ENCODE data around the gene MRPS16.
A peak's percentile ranks its signal among the peaks of the same experiment; 100 is the strongest.

The MRPS16 gene

DNA sequence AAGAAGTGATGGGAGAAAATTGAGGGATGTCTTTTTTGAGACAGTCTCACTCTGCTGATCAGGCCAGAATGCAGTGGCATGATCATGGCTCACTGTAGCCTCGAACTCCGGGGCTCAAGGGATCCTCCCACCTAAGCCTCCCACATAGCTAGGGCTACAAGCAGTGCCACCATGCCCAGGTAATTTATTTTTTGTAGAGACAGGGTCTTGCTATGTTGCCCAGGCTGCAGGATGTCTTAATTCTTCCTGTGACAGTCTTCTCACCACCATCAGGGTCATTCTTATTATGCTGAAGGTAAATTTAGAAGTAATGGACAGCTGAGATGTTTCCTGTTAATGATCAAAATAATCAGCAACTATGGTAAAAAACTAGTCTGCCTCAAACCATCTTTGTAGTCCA is 12.5 kb downstream of the MRPS16 start:
- no peak for DNase-seq (ENCODE audit: low read depth, low spot score)
- in situ Hi-C loops (cut with HindIII; ENCODE audit: low sequenced_read_pairs) = no loop called here
- TF ChIP-seq, protein P1, sequence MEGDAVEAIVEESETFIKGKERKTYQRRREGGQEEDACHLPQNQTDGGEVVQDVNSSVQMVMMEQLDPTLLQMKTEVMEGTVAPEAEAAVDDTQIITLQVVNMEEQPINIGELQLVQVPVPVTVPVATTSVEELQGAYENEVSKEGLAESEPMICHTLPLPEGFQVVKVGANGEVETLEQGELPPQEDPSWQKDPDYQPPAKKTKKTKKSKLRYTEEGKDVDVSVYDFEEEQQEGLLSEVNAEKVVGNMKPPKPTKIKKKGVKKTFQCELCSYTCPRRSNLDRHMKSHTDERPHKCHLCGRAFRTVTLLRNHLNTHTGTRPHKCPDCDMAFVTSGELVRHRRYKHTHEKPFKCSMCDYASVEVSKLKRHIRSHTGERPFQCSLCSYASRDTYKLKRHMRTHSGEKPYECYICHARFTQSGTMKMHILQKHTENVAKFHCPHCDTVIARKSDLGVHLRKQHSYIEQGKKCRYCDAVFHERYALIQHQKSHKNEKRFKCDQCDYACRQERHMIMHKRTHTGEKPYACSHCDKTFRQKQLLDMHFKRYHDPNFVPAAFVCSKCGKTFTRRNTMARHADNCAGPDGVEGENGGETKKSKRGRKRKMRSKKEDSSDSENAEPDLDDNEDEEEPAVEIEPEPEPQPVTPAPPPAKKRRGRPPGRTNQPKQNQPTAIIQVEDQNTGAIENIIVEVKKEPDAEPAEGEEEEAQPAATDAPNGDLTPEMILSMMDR (IDR thresholded peaks at IDR 0.05; ENCODE audit: low read depth, low read length) = no peak
- no peak overlapping the region for H3K4me3 ChIP-seq (ENCODE audit: low read depth, low read length)

DNA sequence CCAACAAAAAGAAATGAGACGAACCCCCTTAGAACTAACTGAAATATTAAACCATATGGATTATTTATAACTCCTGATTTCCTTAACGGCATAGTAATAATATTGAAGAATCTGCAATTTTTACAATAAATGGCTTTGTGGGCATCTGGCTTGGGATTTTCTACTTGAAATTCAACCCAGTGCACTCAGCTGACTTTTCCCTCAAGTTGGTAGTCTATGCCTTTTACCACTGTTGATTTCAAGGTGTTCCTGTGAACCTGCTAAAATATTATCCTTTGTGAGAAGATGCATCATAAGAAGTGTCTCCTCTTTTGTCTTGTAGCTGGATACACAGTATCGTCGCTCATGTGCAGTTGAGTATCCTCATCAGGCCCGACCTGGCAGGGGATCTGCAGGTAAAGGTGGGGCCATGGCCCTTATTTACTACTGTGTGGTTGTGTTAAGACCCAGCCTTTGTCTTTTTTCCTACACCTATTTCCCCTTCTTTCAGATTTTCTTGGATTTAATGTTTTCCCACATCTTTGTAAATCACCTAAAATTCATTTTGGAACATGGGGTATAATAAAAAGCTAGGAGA is 13.4 kb downstream of the MRPS16 start:
- no peak overlapping the region for H3K4me3 ChIP-seq (ENCODE audit: low read depth, low read length)
- TF ChIP-seq, protein P1 (IDR thresholded peaks at IDR 0.05; ENCODE audit: low read depth, low read length) = no peak
- no peak for DNase-seq (ENCODE audit: low read depth, low spot score)
- in situ Hi-C loops (cut with HindIII; ENCODE audit: low sequenced_read_pairs) = no loop called here

GRCh38 chr10:73234695-73235094 is 17.7 kb downstream of the MRPS16 start:
- in situ Hi-C loops (cut with HindIII; ENCODE audit: low sequenced_read_pairs) = no loop called here
- no peak for DNase-seq (ENCODE audit: low read depth, low spot score)

DNA sequence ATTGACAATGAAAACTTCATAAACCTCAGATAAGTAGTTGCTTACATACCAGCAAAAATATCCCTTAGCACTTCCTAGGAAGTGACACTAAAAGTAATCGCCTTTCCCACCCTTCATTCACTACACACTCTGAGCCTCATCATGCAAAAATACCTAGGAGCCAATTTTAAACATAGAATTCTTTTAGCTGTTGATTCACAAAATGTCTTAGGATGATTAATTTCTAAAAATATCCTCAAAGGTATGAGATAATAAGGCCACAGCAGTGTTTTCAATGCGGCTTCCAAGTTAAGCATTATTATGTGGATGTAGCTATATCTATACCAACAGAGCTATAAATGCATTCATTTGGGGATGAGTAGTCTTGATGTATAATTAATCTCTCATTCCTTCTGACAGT is 18.6 kb downstream of the MRPS16 start:
- in situ Hi-C loops (cut with HindIII; ENCODE audit: low sequenced_read_pairs) = no loop called here
- no peak for DNase-seq (ENCODE audit: low read depth, low spot score)
- H3K4me3 ChIP-seq (ENCODE audit: low read depth, low read length) = no peak overlapping the region
- TF ChIP-seq, protein P1 (IDR thresholded peaks at IDR 0.05; ENCODE audit: low read depth, low read length) = no peak

More at GRCh38 chr10:73234695-73235094, 17.7 kb downstream of the MRPS16 start:
- TF ChIP-seq, protein P1 (IDR thresholded peaks at IDR 0.05; ENCODE audit: low read depth, low read length) = no peak
- H3K4me3 ChIP-seq (ENCODE audit: low read depth, low read length) = no peak overlapping the region

DNA sequence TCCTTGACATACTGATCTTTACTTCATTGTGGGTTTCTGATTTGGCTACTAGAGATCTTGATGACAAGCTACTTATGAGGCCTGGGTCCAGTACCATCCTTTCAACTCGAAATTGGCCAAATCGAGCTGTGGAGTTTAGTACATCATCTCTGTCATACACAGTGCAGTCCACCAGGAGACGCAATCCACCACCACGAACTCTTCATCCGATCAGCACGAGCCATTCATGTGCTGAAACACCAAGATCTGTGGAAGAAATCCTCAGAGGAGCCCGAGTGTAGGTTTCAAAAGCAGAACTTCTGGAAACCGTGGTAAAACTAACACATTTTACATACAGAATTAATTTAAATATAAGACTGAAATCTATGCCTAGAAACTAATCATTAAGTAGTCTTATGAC is 19.6 kb downstream of the MRPS16 start:
- no peak for DNase-seq (ENCODE audit: low read depth, low spot score)
- H3K4me3 ChIP-seq (ENCODE audit: low read depth, low read length) = no peak overlapping the region
- TF ChIP-seq, protein P1 (IDR thresholded peaks at IDR 0.05; ENCODE audit: low read depth, low read length) = peak; percentile 11
- in situ Hi-C loops (cut with HindIII; ENCODE audit: low sequenced_read_pairs) = no loop called here

- H3K4me3 ChIP-seq (ENCODE audit: low read depth, low read length) = no peak overlapping the region
- in situ Hi-C loops (cut with HindIII; ENCODE audit: low sequenced_read_pairs) = no loop called here
- no peak for DNase-seq (ENCODE audit: low read depth, low spot score)
- TF ChIP-seq, protein P1 (IDR thresholded peaks at IDR 0.05; ENCODE audit: low read depth, low read length) = no peak
These were observed 22.9 kb downstream of the MRPS16 start for GRCh38 chr10:73229567-73229966.
